ENCODE results near the gene P4HB.

GRCh38 chr17:81838753-81839255 is 21.5 kb downstream of the P4HB start:
- TF ChIP-seq REST (IDR thresholded peaks at IDR 0.05; ENCODE audit: insufficient replicate concordance, low read depth) (no peak), POLR2AphosphoS5 (IDR thresholded peaks at IDR 0.05; ENCODE audit: low read depth) (no peak), CTCF (IDR thresholded peaks at IDR 0.05; ENCODE audit: insufficient read depth, low read length) (no peak), SPI1 (IDR thresholded peaks at IDR 0.05; ENCODE audit: borderline replicate concordance, low read depth) (no peak)

Measured in HL-60 (cell line).